ENCODE measurements around the gene RTEL1.
"Not testable (repeated sequence)": the region's sequence is repeated elsewhere in the genome, so short reads cannot be mapped to it uniquely, and the experiment has no call there.

RTEL1 gene

DNA sequence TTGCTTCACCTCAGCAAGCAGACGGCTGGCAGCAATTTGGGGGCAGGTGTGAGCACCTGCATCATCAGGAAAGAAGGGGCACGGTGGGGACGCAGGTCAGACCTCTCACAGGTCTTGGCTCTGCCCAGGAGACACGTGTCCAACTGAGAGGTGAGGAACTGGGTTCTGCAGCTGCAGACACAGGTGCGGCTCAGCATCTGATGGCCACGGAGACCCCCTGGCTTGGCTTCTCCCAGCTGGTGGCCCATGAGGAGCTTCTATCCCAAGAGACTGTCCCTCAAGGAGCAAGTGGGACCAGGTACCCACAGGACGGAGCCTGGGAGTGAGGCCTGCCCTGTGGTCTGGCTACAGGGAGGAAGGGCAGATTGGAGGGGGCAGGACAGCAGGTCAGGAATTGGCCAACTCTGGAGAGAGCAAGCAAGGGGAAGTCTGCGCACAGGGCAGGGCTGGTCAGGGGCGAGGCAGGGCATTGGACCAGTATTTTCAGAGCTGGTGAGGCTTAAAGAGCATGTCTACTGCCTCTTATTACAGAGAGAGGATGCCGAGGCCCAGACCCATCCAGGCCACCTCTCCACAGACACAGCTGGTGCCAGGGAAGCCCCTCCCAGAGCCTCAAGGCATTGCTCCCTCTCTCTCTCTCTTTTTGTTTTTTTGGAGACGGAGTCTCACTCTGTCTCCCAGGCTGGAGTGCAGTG is 9.1 kb upstream of the RTEL1 start:
- no peak for DNase-seq (ENCODE audit: low read depth)

DNA sequence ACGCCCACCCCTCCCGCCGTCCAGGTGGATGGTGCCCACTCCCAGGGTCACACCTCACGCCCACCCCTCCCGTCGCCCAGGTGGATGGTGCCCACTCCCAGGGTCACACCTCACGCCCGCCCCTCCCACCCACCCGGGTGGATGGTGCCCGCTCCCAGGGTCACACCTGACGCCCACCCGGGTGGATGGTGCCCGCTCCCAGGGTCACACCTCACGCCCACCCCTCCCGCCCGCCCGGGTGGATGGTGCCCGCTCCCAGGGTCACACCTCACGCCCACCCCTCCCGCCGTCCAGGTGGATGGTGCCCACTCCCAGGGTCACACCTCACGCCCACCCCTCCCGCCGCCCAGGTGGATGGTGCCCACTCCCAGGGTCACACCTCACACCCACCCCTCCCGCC is 7.6 kb upstream of the RTEL1 start:
- DNase-seq (ENCODE audit: low read depth) = not testable (repeated sequence)

DNA sequence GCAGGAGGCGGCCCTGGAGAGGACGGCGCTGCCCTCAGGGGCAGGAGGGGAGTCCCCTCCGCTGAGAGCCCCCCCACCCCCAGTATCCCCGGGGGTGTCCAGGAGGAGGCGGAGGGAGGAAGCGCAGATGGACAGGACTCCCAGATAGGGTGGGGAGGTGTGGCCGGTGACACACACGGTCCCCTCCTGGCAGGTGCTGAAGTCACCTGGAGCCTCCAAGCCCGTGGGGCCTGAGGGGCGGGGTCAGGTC is 6.2 kb upstream of the RTEL1 start:
- no peak for DNase-seq (ENCODE audit: low read depth)

DNA sequence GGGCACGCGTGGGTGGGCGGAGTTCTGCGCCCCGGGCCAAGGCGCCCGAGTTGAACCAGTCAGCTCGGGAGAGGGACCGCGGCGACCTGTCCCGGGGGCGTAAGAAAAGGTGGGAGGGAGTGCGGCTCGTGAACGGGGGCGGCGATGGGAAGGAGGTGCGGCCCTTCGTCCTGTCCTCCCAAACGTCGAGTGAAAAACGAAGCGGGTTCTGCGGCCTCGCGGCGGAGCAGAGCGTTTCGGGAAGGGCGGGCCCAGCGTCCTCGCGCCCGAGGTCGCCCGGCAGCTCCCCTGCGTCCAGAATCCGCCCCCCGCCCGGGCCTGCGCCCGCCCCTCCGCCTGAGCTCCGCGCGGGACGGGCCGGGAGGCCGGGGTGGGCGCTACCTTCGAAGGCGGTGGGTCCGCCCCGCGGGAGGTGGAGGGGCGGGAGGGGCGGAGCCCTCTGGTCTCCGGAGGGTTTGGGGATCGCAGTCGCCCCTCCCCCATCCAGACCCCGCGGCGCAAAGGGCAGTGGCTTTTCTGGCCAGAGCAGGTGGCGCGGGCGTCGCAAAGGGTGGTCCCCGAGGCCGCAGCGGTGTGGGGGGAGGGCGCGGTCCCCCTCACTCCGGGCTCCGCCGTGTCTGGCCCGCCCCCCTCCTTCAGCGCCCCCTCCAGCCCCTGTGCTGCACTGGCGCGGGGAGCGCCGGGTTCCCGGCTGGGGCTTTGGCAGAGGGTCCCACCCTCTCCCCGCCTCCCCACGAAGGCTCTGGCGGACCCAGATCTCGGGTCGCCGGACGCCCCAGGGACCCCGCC is 5.7 kb upstream of the RTEL1 start:
- DNase-seq (ENCODE audit: low read depth) = no peak

DNA sequence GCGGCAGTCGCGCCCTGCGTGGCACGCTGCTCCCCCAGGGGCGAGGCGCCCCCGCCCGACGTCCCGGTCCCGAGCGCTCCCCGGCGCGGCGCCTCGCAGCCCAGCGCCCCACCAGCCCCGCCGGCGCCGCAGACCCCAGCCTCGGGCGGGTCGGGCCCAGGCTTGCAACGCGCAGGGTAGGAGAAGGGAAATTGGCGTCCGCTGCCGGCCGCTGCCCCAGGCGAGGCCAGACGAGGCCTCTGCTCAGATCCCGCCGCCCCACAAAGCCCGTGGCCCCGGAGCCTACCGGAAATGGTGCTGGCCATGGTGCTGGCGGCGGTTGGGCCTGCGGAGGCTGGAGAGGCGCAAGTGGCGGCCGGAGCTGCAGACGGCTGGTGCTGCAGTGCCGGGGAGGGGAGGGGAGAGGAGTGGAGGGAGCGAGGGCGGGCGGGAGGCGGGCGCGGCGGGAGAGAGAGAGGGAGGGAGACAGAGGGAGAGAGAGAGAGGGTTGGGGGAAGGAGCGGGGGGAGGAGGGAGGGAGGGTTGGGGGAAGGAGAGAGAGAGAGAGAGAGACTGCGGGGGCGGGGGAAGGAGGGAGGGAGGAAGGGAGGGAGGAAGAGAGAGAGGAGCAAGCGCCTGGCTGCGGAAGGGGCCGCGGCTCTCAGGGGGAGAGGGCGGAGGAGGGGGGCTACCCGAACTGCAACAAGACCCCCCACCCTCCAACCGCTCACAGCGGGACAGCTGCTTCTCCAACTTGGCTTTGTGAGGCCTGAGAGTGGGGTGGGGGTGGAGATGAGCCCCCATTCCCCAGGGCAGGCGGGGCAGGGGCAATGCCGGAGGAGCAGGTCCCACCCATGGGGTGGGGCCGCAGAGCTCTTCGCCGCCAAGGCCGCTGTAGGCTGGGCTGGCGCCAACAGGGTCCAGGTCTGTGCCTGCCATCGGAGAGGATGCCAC is 4.8 kb upstream of the RTEL1 start, which contains the start of gene STMN3:
STMN3 (minus strand) TSS at position 384 of the 933 bp plus-strand sequence; CDS start at position 305, 79 bp downstream.
- DNase-seq (ENCODE audit: low read depth) = peak; percentile 64

DNA sequence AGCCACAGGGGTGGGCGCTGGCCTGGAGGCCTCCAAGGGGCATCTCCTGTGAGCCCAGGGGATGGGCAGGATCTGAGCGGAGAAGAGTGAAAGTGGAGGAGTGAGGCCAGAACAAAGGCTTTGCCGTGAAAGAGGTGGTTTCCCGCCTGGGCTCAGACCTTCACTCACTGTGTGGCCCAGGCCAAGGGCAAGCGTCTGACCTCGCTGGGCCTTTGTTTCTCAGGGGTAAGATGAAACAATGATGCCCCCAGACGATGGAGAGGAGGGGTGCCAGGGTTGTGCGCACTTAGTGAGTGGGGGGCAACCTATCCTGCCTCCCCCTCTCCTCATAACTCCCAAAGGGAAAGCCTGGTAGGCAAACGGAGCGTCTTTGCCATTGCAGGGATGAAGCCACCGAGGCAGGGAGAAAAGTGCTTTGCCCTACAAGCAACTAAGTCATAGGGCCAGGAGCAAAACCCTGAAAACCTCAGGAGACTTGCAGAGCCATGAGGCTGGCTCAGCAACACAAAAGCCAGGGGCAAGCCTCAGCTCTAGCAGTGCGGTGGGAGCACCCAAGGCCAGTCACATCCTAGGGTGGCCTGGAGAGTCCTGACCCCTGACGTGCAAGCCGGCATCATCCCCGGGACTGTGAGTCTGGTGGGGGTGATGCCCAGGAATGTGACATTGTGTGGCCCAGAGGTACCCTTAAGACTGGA is 4.0 kb upstream of the RTEL1 start:
- no peak for DNase-seq (ENCODE audit: low read depth)

DNA sequence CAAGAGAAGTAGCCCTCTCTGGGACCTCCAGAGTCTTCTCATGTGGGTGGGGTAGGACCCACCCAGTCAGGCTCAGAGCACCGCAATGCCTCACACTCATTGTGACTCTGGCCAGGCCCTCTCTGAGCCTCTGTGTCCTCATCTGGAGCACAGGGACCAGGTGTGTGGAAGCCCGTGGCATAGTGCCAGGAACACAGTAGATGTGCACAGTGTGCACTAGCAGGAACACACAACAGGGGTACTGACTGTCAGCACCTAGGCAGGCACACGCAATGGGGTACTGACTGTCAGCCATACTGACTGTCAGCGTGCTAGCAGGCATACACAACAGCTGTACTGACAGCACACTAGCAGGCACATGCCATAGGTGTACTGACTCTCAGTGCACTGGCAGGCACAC is 2.9 kb upstream of the RTEL1 start:
- no peak for DNase-seq (ENCODE audit: low read depth)

DNA sequence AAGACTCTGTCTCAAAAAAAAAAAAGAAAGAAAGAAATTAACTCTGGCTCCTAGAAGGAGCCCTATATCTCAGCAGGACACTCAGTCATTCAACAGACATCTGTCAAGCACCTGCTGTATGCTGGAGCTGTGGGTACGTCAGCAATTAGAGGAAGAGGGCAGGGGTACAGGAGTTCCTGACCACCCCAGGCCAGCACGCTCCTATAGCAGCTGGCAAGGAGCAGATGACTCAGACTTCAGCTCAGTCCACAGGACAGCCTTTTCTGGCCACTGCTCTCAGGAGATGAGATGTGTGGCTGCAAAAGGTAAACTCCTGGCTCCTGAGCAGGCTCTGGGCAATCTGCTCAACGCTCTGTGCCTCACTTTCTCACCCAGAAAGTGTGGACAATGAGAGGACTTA is 1.7 kb upstream of the RTEL1 start:
- DNase-seq (ENCODE audit: low read depth) = no peak

DNA sequence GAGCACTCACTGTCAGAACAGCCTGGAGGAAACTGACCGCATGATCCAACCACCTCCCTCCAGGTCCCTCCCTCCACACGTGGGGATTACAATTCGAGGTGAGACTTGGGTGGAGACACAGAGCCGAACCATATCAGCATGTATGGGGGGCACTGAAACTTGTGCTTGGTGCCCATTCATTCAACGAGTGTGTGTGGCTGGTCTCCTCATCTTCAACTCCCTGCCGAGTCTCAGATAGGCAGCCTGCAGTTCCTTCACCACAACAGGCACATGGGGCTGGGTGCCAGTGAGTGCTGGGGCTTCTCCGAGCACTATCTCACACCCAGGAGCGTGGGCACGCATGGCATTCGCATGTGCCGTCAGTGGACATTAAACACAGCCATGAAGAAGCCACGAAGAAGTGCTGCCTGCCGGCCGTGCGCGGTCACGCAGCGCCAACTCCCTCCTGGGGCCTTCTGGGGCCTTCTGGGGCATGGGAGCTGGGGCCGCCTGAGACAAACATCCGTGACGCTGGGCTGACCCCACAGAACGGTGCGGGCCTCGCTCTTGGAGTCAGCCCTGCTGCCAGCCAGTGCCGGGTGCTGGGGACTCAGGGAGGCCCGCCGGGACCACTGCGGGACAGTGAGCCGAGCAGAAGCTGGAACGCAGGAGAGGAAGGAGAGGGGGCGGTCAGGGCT is 714 bp upstream of the RTEL1 start:
- DNase-seq (ENCODE audit: low read depth) = no peak

DNA sequence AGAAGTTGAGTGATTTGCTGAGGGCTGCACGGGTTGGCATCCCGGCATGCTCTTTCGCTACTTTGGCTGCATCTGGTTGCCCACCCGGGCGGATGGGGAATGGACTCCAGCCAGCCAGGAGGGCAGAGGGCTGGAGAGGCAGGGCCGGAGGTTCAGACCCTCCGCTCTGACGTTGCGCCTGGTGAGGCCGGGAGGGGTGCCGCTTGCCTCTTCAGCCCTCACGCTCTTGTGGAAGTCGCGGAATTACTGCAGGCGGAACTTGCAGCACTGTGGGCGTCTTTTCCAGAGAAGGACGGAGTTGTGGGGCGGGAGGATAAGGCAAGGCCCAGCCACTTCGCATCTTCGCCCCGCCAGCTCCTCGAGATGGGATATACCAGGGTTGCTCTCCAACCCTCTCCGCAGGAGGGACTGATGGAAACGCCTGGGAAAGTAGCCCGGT is 656 bp downstream of the RTEL1 start:
- no peak for DNase-seq (ENCODE audit: low read depth)

DNA sequence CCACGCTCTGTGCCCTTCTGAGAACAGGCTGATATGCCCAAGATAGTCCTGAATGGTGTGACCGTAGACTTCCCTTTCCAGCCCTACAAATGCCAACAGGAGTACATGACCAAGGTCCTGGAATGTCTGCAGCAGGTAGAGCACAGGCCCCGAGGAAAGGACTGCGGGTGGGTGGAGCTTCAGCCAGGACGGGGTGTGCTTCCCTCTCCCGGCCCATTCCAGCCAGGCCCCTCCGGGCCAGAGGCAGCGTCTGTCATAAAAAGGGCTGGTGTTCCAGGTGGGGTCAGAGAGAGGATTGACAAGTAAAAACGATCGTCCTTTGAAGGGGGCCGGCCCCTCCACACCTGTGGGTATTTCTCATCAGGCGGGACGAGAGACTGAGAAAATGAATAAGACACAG is 1.3 kb downstream of the RTEL1 start:
- no peak for DNase-seq (ENCODE audit: low read depth)

DNA sequence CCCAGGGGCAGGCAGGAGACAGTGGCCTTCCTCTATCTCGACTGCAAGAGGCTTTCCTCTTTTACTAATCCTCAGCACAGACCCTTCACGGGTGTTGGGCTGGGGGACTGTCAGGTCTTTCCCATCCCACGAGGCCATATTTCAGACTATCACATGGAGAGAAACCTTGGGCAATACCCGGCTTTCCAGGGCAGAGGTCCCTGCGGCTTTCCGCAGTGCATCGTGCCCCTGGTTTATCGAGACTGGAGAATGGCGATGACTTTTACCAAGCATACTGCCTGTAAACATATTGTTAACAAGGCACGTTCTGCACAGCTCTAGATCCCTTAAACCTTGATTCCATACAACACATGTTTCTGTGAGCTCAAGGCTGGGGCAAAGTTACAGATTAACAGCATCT is 2.1 kb downstream of the RTEL1 start:
- DNase-seq (ENCODE audit: low read depth) = not testable (repeated sequence)

DNA sequence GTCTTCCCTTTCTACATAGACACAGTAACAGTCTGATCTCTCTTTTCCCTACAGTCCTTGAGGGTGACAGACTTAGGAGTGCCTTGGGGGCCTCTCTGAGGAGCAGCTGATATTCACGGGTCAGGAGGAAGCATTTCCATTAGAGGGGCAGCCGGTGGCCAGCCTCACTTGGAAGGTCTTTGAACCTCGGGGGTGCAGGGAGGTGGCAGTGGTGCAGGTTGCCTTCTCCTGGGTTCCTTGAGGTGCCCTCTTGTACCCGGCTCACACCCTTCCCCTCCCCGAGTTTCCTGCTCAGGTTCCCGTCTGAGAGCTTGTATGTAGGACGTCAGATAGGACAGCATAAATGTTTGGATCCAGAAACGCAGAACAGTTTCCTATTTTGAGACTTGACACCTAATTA is 2.5 kb downstream of the RTEL1 start:
- no peak for DNase-seq (ENCODE audit: low read depth)

DNA sequence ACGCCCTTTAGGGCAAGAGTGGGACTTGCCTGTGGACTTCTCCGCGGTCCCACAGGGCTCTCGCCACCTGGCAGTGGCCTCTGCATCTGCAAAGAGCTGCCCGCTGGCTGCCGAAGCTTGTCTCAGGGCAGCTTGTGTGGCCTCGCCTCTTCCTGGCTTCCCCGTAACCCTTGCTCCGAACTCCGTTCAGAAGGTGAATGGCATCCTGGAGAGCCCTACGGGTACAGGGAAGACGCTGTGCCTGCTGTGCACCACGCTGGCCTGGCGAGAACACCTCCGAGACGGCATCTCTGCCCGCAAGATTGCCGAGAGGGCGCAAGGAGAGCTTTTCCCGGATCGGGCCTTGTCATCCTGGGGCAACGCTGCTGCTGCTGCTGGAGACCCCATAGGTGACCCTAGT is 3.0 kb downstream of the RTEL1 start:
- no peak for DNase-seq (ENCODE audit: low read depth)

DNA sequence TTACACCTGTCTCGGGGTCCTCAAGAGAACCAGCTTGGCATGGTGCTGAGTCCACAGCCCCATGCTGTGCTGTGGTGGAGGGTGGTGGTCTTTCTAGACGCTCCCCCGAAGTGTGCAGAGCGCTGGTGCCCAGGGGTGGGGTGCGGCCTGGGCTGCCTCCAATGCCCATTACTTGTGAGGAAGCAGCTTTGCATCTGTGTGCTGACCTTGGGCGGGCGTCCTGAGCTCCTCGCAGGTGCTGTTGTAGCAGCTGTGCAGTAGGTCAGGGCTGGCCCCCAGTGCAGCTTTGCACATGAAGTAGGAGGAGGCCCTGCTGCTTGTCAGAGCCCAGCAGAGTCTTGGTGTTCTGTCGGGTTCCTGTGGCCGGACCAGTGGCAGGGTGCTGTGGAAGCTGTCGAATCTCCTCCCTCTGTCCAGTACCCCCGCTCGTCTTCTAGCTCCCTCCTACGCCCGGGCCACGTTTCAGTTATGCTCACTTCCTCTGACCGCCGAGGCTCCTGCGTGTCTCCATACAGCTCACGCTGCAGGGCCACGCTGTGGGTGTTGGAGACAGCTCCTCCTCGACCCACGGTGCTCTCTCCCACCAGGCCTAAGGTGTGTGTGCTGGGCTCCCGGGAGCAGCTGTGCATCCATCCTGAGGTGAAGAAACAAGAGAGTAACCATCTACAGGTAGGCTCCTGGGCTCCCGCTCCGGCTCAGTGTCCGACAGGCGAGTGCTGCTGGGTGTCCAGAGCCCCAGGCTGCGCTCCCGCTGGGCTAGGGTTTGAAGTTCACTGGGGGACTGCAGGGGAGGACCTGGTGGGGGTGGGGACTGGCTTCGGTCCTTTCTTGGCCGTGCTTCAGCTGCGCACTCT is 4.1 kb downstream of the RTEL1 start:
- no peak for DNase-seq (ENCODE audit: low read depth)

DNA sequence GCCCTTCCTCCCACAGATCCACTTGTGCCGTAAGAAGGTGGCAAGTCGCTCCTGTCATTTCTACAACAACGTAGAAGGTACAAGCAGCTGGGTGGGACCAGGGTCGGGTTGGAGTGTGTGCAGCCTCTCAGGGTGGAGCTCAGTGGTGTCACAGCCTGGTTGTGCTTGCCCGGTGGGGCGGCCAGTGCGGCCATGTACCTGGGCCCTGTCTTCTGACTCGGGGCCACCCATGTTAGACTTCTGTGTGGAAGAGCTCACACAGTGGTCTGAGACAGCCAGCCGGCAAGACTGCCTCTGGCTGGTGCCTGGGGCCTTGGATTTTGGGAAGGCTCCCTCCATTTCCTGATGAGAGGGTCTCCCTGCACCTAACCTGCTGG is 4.7 kb downstream of the RTEL1 start:
- no peak for DNase-seq (ENCODE audit: low read depth)

DNA sequence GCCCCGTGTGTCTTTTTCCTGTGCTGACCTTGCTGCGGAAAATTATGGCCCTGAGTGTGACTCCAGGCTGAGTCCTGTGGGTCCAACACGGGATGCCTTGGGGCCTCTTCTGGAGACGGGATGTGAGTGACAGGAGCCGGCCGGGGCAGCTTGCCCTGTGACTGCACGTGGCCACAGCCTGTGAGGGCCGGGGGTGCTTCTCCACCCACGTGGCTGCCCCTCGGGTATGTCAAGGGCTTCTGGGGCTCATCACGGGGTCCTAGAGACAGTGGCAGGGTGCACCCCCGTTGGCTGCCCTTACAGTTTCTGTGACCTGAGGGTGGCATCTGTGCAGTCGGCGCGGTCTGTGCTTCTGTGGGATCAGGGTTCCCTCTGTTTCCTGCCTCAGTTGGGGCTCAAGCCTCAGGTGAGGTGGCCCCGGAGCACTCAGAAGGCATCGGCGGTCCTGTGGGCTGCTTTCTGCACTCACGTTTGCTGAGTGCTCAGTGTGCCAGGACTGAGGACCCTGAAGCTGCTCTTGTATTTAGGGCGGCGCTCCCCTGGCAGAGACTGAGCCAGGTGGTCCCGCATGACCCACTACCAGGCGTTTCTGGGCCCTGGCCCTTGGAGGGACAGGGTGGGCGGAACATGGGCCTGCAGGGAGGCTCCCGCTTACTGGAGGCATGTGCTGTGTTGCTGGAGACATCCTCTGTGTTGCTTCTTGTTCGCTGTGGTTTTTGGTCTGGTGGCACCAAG is 5.4 kb downstream of the RTEL1 start:
- no peak for DNase-seq (ENCODE audit: low read depth)

DNA sequence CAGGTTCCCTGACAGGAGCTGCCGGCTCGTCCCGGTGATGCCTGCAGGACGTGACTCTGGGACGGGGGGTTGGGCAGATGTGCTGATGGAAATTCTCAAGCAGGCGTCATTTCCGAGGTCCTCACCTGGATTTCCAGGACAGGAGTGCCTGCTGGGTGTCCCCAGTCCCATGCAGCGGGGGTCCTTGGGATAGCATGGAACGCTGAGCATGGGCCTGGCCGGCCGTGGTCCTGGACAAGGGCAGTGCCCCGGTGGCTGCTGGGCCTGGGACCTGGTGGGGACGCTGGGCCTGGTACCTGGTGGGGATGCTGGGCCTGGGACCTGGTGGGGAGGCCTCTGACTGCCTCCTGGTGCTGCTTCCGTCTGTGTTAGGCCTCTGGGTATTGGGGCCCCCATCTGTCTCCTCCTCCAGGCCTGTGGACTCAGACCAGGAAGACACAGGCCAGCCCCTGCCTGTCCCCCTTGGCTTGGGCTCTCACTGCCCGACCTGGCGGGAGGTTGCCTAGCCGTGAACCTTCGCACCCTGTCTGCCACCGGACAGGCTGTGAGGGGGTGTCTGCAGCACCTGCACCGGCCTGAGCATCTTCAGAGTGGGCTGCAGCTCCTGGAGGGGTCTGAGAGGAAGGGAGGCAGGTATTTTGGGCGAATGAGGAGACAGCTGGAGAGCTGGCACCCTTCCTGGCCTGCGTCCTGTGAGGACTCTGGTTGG is 6.2 kb downstream of the RTEL1 start:
- DNase-seq (ENCODE audit: low read depth) = no peak

DNA sequence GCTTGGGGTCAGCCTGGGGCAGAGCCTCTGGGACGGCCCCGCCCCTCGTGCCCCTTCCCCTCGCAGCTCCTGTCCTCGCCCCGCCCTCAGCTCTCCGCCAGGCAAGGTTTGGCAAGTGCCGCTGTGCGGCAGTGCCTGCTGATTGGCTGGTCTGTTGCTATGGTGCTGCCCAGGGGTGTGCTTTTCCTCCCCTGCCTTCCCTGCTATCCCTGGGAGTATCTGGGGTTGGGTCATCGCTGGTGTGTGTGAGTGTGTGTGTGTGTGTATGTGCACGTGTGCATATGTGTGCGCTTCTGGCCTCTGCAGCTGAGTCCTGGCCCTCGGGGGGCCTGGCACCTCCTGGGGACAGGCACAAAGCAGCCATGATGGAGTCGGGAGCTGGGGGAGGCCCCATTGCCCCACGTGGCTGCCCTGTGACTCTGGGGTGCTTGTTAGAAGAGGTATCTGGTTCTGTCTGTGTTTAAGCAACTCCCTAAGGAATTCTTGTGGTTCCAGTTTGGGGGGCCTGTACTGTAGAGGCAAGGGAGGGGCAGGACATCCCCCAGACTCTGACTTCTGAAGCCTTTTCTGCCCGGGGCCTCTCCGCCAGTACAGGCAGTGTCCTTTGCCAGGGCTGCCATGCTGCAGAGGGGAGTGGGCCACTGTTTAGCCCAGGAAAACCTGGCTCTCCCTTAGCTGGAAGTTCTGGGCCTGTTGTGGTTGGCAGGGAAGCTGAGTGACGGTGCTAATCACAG is 6.9 kb downstream of the RTEL1 start:
- no peak for DNase-seq (ENCODE audit: low read depth)

Data from activated T-cell treated with anti-CD3 and anti-CD28 coated beads for 48 hours (primary cell).